ENCODE results near the gene PTPRD.

The PTPRD gene

DNA sequence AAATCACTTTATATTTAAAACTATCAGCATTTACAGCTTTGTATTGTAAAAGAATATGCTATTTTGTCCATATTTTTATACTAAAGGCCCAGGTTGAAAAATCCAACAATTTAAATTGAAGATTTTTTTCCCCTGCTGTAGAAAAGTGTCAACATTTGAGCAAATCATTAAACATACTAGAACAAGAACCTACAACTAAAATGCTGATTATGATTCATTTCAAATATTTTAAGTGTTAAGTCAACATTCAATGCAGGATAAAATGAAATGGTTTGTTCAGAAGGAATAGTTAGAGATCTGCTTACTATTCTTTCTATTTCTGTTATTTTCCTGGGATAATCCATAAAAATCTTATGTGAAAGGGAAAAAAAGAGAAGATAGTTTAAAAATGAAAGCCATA, 1946.7 kb downstream of the PTPRD start:
- TF ChIP-seq, protein P1, sequence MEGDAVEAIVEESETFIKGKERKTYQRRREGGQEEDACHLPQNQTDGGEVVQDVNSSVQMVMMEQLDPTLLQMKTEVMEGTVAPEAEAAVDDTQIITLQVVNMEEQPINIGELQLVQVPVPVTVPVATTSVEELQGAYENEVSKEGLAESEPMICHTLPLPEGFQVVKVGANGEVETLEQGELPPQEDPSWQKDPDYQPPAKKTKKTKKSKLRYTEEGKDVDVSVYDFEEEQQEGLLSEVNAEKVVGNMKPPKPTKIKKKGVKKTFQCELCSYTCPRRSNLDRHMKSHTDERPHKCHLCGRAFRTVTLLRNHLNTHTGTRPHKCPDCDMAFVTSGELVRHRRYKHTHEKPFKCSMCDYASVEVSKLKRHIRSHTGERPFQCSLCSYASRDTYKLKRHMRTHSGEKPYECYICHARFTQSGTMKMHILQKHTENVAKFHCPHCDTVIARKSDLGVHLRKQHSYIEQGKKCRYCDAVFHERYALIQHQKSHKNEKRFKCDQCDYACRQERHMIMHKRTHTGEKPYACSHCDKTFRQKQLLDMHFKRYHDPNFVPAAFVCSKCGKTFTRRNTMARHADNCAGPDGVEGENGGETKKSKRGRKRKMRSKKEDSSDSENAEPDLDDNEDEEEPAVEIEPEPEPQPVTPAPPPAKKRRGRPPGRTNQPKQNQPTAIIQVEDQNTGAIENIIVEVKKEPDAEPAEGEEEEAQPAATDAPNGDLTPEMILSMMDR (IDR thresholded peaks at IDR 0.05; ENCODE audit: extremely low read depth, insufficient read depth, missing control alignments) = no peak
- in situ Hi-C loops (cut with MboI; ENCODE audit: low pct_unique_long_range_greater_than_20kb, low sequenced_read_pairs, unreplicated experiment) = no loop called here
- DNase-seq (ENCODE audit: low spot score) = no peak

DNA sequence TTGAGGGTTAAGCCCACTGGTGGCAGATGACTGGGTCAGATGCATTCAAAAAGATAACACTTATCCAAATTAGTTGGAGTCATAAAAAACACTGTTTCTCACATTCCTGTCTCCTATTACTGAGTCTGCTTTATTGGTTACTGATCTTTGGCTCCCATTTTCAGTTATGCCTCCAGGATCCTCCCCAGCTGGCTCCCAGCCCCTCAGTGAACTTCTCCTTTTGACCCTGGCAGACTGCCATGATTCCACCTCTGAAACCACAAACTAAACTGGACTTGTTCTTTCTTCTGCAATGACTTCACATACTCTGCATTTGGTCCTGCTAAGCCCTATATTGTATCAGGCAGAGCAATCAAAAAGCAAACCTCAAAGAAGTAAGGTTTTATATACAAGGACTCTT, 1952.4 kb downstream of the PTPRD start:
- DNase-seq (ENCODE audit: low spot score) = no peak
- in situ Hi-C loops (cut with MboI; ENCODE audit: low pct_unique_long_range_greater_than_20kb, low sequenced_read_pairs, unreplicated experiment) = no loop called here
- TF ChIP-seq, protein P1 (IDR thresholded peaks at IDR 0.05; ENCODE audit: extremely low read depth, insufficient read depth, missing control alignments) = no peak

DNA sequence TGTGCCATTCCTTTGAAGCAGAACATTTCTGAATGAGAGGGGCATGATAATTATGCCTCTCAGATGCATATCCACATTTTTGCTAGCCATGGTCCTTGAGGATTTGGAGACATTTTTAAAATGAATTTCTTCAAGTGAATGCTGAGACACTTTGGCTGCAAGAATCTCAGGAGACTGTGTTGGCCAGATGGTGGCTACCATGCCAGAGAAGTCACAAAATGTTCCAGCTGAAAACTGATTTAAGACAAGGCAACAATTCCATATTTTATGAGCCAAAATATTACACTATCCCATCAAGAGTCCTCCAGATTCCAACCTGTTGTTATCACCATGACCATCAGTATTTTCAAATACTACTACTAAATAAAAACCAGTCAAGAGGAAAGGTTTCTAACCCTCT, 1953.7 kb downstream of the PTPRD start:
- DNase-seq (ENCODE audit: low spot score) = no peak
- TF ChIP-seq, protein P1 (IDR thresholded peaks at IDR 0.05; ENCODE audit: extremely low read depth, insufficient read depth, missing control alignments) = no peak
- in situ Hi-C loops (cut with MboI; ENCODE audit: low pct_unique_long_range_greater_than_20kb, low sequenced_read_pairs, unreplicated experiment) = no loop called here

DNA sequence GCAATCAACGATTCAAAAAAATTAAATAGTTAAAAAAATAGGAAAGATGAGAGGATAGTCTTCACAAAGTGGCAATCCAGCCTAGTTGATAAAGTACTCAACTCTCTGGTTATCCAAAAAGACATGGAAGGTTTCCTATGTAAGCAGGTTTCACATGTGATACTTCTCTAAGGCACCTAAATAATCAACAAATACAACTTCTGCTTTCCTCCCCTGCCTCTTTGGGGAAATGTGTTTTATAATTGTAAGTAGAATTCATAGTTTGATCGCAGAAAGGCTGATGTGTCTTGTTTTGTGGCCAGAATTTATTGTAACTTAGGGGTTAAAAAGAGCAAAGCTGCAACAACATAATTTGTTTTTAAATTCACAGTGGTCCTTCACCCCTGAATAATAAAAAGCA, 1957.7 kb downstream of the PTPRD start:
- in situ Hi-C loops (cut with MboI; ENCODE audit: low pct_unique_long_range_greater_than_20kb, low sequenced_read_pairs, unreplicated experiment) = no loop called here
- TF ChIP-seq, protein P1 (IDR thresholded peaks at IDR 0.05; ENCODE audit: extremely low read depth, insufficient read depth, missing control alignments) = no peak
- no peak for DNase-seq (ENCODE audit: low spot score)

DNA sequence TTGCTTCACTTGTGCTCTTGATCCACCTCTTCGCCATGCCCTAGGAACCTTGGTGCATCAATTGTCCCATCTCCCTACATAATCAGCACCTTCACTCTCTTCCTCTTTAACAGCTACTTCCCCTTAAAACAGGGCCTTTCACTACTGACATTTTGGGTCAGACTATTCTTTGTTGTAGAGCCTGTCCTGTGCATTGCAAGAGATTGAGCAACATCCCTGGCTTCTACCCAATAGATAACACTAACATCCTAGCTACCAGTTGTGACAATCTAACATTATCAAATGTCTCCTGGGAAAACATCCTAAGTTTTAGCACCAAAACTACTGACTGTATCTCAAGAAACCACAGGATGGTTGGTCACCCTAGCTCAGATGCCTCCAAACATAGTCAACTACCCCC, 1958.9 kb downstream of the PTPRD start:
- TF ChIP-seq, protein P1 (IDR thresholded peaks at IDR 0.05; ENCODE audit: extremely low read depth, insufficient read depth, missing control alignments) = no peak
- no peak for DNase-seq (ENCODE audit: low spot score)
- in situ Hi-C loops (cut with MboI; ENCODE audit: low pct_unique_long_range_greater_than_20kb, low sequenced_read_pairs, unreplicated experiment) = no loop called here

DNA sequence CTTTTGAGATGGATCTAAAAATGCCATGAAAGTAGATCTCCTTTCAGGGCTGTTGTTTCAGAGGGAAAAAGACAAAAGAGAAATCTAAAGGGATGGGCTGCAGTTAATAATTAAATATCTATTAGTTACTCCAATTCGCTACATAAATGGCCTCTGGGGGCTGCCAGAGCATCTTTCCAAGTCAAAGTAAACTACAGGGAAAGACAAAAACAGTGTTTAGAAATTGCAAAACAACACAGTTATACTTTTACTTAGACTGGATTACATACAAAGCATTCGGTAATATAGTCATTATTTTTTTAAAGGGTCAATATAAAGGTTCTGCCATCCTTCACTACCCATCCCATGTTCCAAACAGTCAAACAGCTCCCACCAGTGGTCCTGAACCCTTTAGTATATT, 1959.7 kb downstream of the PTPRD start:
- DNase-seq (ENCODE audit: low spot score) = no peak

More for the DNA sequence above, 1959.7 kb downstream of the PTPRD start:
- in situ Hi-C loops (cut with MboI; ENCODE audit: low pct_unique_long_range_greater_than_20kb, low sequenced_read_pairs, unreplicated experiment) = no loop called here
- TF ChIP-seq, protein P1 (IDR thresholded peaks at IDR 0.05; ENCODE audit: extremely low read depth, insufficient read depth, missing control alignments) = no peak

Measured in GM13977 (cell line).